HEK293 (cell line): ENCODE data around the gene TESK2.
"Not testable (repeated sequence)": the region's sequence is repeated elsewhere in the genome, so short reads cannot be mapped to it uniquely, and the experiment has no call there.

Source experiments
- CTCF ChIA-PET: fragments of 350-600 bp; formaldehyde crosslinking; extraction: SDS; loops from one replicate; lab custom pipeline; 2021; ENCODE audit warnings: antibody characterized with exemption; lab: Yijun Ruan, JAX
- POLR2A ChIA-PET: fragments of 300-600 bp; formaldehyde crosslinking; extraction: SDS; loops from one replicate; lab custom pipeline; 2020; ENCODE audit warnings: antibody characterized with exemption, inconsistent platforms; lab: Yijun Ruan, JAX
- H3K27ac ChIP-seq: fragments of 200-500 bp; sonication (Bioruptor generic); 2 replicates; pipeline ENCODE4 v1.5.1; 2014; ENCODE audit warnings: low read depth, low read length, control low read depth, inconsistent platforms; ENCODE audit errors: extremely low read depth
- H3K36me3 ChIP-seq, 2 experiments: fragments of 200-500 bp in 1 of 2; sonication (Bioruptor generic) in 1 of 2; 1 replicate in 1 of 2; 2 replicates in 1 of 2; pipeline ENCODE4 v1.5.1; 2014 to 2017; ENCODE audit warnings: inconsistent platforms in 2 of 2, low read length in 2 of 2; ENCODE audit not compliant: control insufficient read depth in 2 of 2, insufficient read depth in 1 of 2
- H3K4me1 ChIP-seq: fragments of 200-500 bp; sonication (Bioruptor generic); 2 replicates; pipeline ENCODE4 v1.5.1; 2014; ENCODE audit warnings: mild to moderate bottlenecking, low read length, inconsistent platforms; ENCODE audit not compliant: control insufficient read depth, insufficient read depth
- H3K4me3 ChIP-seq: 2 replicates; pipeline ENCODE4 v1.5.1; 2011; ENCODE audit warnings: low read depth, mild to moderate bottlenecking, control low read depth, low read length, moderate library complexity
- H3K9me3 ChIP-seq: fragments of 200-500 bp; sonication (Bioruptor generic); 2 replicates; pipeline ENCODE4 v1.5.1; 2014; ENCODE audit warnings: low read depth, low read length, inconsistent platforms; ENCODE audit not compliant: control insufficient read depth, insufficient read depth
- BCL6B ChIP-seq: fragments of 450-650 bp; formaldehyde crosslinking; IDR thresholded peaks from 2 replicates; pipeline ENCODE4 v1.5.1; 2017; ENCODE audit warnings: missing biosample characterization, missing genetic modification characterization
- EGR2 ChIP-seq: fragments of 450-650 bp; formaldehyde crosslinking; IDR thresholded peaks from 2 replicates; pipeline ENCODE4 v1.5.1; 2016; ENCODE audit warnings: low read depth, missing biosample characterization, missing genetic modification characterization
- FEZF1 ChIP-seq: fragments of 450-650 bp; formaldehyde crosslinking; IDR thresholded peaks from 2 replicates; pipeline ENCODE4 v1.5.1; 2016; ENCODE audit warnings: missing biosample characterization, missing genetic modification characterization
- GLIS1 ChIP-seq: fragments of 450-650 bp; formaldehyde crosslinking; IDR thresholded peaks from 2 replicates; pipeline ENCODE4 v1.5.1; 2016; ENCODE audit warnings: missing biosample characterization, missing genetic modification characterization
- PRDM1 ChIP-seq: fragments of 450-650 bp; formaldehyde crosslinking; IDR thresholded peaks from 2 replicates; pipeline ENCODE4; 2016; ENCODE audit warnings: missing biosample characterization, missing genetic modification characterization
- SP7 ChIP-seq: fragments of 450-650 bp; formaldehyde crosslinking; IDR thresholded peaks from 2 replicates; pipeline ENCODE4 v1.5.1; 2016; ENCODE audit warnings: missing biosample characterization, missing genetic modification characterization
- ZBTB17 ChIP-seq: fragments of 450-650 bp; formaldehyde crosslinking; IDR thresholded peaks from 2 replicates; pipeline ENCODE4 v1.5.1; 2016; ENCODE audit warnings: missing biosample characterization, missing genetic modification characterization
- ZBTB6 ChIP-seq: fragments of 450-650 bp; formaldehyde crosslinking; IDR thresholded peaks from 2 replicates; pipeline ENCODE4 v1.5.1; 2017; ENCODE audit warnings: missing biosample characterization, missing genetic modification characterization
- ZFHX2 ChIP-seq: fragments of 450-650 bp; formaldehyde crosslinking; conservative IDR thresholded peaks from 2 replicates; pipeline ENCODE4 v1.5.1; 2016; ENCODE audit warnings: missing biosample characterization, missing genetic modification characterization
- ZNF157 ChIP-seq: fragments of 450-650 bp; formaldehyde crosslinking; IDR thresholded peaks from 2 replicates; pipeline ENCODE4 v1.5.1; 2016; ENCODE audit warnings: missing biosample characterization, missing genetic modification characterization
- ZNF366 ChIP-seq: fragments of 450-650 bp; formaldehyde crosslinking; conservative IDR thresholded peaks from 2 replicates; pipeline ENCODE4 v1.5.1; 2016; ENCODE audit warnings: missing biosample characterization, missing genetic modification characterization
- ZNF398 ChIP-seq: fragments of 450-650 bp; formaldehyde crosslinking; IDR thresholded peaks from 2 replicates; pipeline ENCODE4 v1.5.1; 2017; ENCODE audit warnings: missing biosample characterization, missing genetic modification characterization
- ZNF660 ChIP-seq: fragments of 450-650 bp; IDR thresholded peaks from 2 replicates; pipeline ENCODE4 v1.5.1; 2018; ENCODE audit warnings: missing biosample characterization, mild to moderate bottlenecking, missing genetic modification characterization
- ZNF792 ChIP-seq: fragments of 450-650 bp; formaldehyde crosslinking; IDR thresholded peaks from 2 replicates; pipeline ENCODE4 v1.5.1; 2016; ENCODE audit warnings: missing biosample characterization, missing genetic modification characterization
- ZXDB ChIP-seq: fragments of 450-650 bp; formaldehyde crosslinking; IDR thresholded peaks from 2 replicates; pipeline ENCODE4 v1.5.1; 2016; ENCODE audit warnings: missing biosample characterization, missing genetic modification characterization

Gene TESK2

GRCh38 chr1:45491487-45492260, 711 bp upstream of the TESK2 start:
- ChIA-PET CTCF (interaction anchor here (0.6 to 6.3 kb wide), 19 partner anchors 10 to 765 kb away, joined by 3 to 157 read pairs (median 5); partner anchors contain the start of genes HECTD3, MUTYH, RNU5D-1 and TOE1), POLR2A (interaction anchor here (0.6 to 3.5 kb wide), 23 partner anchors 9 to 761 kb away, joined by 3 to 32 read pairs (median 5); partner anchors contain the start of genes AKR1A1, CCDC163, EIF2B3 and MMACHC)
- TF ChIP-seq FEZF1 (peak; percentile 46; the same call in 1 of the 2 replicates), SP7 (tag by site-specific recombination) (0 out of 2 replicates have a peak, but pooled peaks have one; percentile 2), ZBTB6 (peak; percentile 40; the same call in 1 of the 2 replicates), PRDM1 (tag by site-specific recombination) (no peak), ZNF157 (tag by site-specific recombination) (no peak), ZNF660 (peak; percentile 98)
- Histone ChIP-seq H3K36me3 (peaks cover 0 to 24% of the 10 kb centered on the region in 2 experiments; a peak in 1 of 3 replicates), H3K27ac (no peak overlapping the region), H3K4me3 (peak overlapping the region; percentile 21), H3K4me1 (no peaks in the 10 kb centered on the region), H3K9me3 (no peaks in the 10 kb centered on the region)

DNA sequence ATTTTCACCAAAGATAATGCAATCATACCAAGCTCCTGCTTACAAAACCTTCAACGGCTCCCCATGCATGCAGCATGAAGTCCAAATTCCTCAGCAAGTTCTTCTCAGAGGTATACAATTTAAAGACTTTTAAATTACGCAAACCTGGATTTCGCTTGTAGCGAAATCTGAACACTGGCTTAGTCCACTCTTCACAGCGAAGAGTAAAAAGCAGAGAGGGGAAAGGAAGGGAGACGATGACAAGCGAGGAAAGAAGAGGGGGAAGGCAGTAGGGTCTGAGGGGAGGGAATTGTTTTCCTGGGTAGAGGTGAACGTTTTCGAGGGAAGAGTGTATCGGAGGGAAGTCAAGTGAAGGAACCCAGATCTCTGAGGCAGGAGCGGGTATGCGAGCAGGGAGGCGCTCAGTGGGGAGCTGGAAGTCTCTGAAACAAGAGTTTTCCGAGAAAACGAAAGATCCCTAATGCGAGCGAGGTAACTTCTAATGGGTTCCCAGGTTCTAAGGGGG, 790 bp downstream of the TESK2 start:
- ChIA-PET POLR2A (interaction anchor here (0.8 to 3.5 kb wide), 11 partner anchors 10 to 760 kb away, joined by 3 to 32 read pairs (median 7); partner anchors contain the start of genes CCDC163, MMACHC, MUTYH and PRDX1), CTCF (interaction anchor here (0.5 to 6.3 kb wide), 4 partner anchors 22 to 703 kb away, joined by 3 to 157 read pairs (median 4); no protein-coding TSS in a partner anchor)
- H3K27ac ChIP-seq, result peak overlapping the region; percentile 66; the same call in 1 of the 2 replicates
- no peaks in the 10 kb centered on the region for H3K9me3 ChIP-seq
- H3K4me1 ChIP-seq, result no peaks in the 10 kb centered on the region
- peak overlapping the region; percentile 92 for H3K4me3 ChIP-seq
- peaks cover 0 to 14% of the 10 kb centered on the region in 2 experiments; a peak in 1 of 3 replicates for H3K36me3 ChIP-seq
- TF ChIP-seq ZNF398 (peak; percentile 98), ZNF792 (tag by site-specific recombination) (no peak), ZNF660 (no peak), BCL6B (tag by site-specific recombination) (peak; percentile 73; the same call in 1 of the 2 replicates), PRDM1 (tag by site-specific recombination) (peak; percentile 97), ZNF366 (tag by site-specific recombination) (peak; percentile 42; the same call in 1 of the 2 replicates)
- TF ChIP-seq, all 188 proteins: peak for 4

DNA sequence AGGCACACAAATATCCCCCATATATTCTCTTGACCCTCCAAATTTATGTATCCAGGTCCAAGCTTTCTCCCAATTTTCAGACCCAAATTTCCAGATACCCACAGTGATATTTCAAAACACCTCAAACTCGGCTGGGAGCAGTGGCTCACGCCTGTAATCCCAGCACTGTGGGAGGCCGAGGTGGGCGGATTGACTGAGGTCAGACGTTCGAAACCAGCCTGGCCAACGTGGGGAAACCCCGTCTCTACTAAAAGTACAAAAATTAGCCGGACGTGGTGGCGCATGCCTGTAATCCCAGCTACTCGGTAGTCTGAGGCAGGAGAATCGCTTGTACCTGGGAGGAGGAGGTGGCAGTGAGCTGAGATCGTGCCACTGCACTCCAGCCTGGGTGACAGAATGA, 1.6 kb downstream of the TESK2 start:
- TF ChIP-seq ZBTB17, result 0 out of 2 replicates have a peak, but pooled peaks have one; percentile 19
- TF ChIP-seq EGR2, result peak; percentile 64
- TF ChIP-seq ZXDB (tag by site-specific recombination), result 0 out of 2 replicates have a peak, but pooled peaks have one; percentile 30
- peak; percentile 48 for TF ChIP-seq GLIS1
- TF ChIP-seq ZFHX2 (tag by site-specific recombination), result peak; percentile 85
- H3K27ac ChIP-seq, H3K36me3 ChIP-seq, H3K4me1 ChIP-seq, H3K9me3 ChIP-seq: not testable (repeated sequence)
- H3K4me3 ChIP-seq, result peak overlapping the region; percentile 92
- POLR2A ChIA-PET, result interaction anchor here (0.6 to 3.5 kb wide), 3 partner anchors 11 to 149 kb away, joined by 3 to 32 read pairs (median 27); partner anchors contain the start of genes CCDC163, MMACHC, MUTYH and TOE1
- CTCF ChIA-PET, result interaction anchor here (0.5 to 6.3 kb wide), 5 partner anchors 23 to 702 kb away, joined by 3 to 157 read pairs (median 3); no protein-coding TSS in a partner anchor
